Measurements from ENCODE around the gene ME1. TPM values are rescaled to one million over a fixed set of nuclear protein-coding genes. Genes with fewer than 3 reads are reported as not detected.
A peak's percentile ranks its signal among the peaks of the same experiment; 100 is the strongest.

ME1 gene
- polyA plus RNA-seq, 2 of the 4 experiments (the other 2 are of a cell fraction), result 59.1 to 60.6 TPM

GRCh38 chr6:83273596-83273995 lies 157.3 kb downstream of the ME1 start:
- Histone ChIP-seq H3K4me2 (no peak overlapping the region), H3K4me3 (no peak overlapping the region), H3K4me1 (peaks cover 28% of the 10 kb centered on the region; the same call in 2 of the 3 replicates), H3K9me3 (no peaks in the 10 kb centered on the region), H3K27ac (no peak overlapping the region)
- ChIA-PET CTCF (no interaction called here), POLR2A (no interaction called here)
- TF ChIP-seq SREBF2 (IDR thresholded peaks at IDR 0.05) (no peak), EHF (CRISPR knock-in tag; IDR thresholded peaks at IDR 0.05) (no peak), CEBPB (IDR thresholded peaks at IDR 0.05) (no peak), HMGXB4 (CRISPR knock-in tag; IDR thresholded peaks at IDR 0.05; ENCODE audit: borderline replicate concordance) (no peak)
- DNase-seq (ENCODE audit: low read depth in 1 of 2, low spot score in 1 of 2) (no peak), FAIRE-seq (no peak), ATAC-seq (no peak)
- WGBS (ENCODE audit: missing lambda C conversion rate), result 70% methylated on average over 1 of the region's 1 CpG

GRCh38 chr6:83270971-83271719 lies 159.7 kb downstream of the ME1 start:
- POLR2A ChIA-PET, result no interaction called here
- DNase-seq (ENCODE audit: low read depth in 1 of 2, low spot score in 1 of 2) (no peak), FAIRE-seq (no peak), ATAC-seq (peak in 1 of 2 experiments; percentile 58; a peak in 2 of 6 replicates)
- CTCF ChIA-PET, result no interaction called here
- H3K4me3 ChIP-seq, result no peak overlapping the region
- no peaks in the 10 kb centered on the region for H3K9me3 ChIP-seq
- H3K27ac ChIP-seq, result no peak overlapping the region
- peaks cover 28% of the 10 kb centered on the region; the same call in 2 of the 3 replicates for H3K4me1 ChIP-seq
- 0 out of 3 replicates have a peak overlapping the region, but pooled peaks have one; percentile 5 for H3K4me2 ChIP-seq
- 56% methylated on average over 6 of the region's 6 CpGs for WGBS (ENCODE audit: missing lambda C conversion rate)
- TF ChIP-seq ZFP36 (IDR thresholded peaks at IDR 0.05; ENCODE audit: borderline replicate concordance, partially characterized antibody) (no peak), NPAS2 (CRISPR knock-in tag; IDR thresholded peaks at IDR 0.05; ENCODE audit: borderline replicate concordance) (no peak), TFCP2L1 (CRISPR knock-in tag; IDR thresholded peaks at IDR 0.05) (no peak), MYC (IDR thresholded peaks at IDR 0.05; ENCODE audit: borderline replicate concordance, low read length) (no peak), GATA3 (IDR thresholded peaks at IDR 0.05; ENCODE audit: borderline replicate concordance) (peak; percentile 27; the same call in 1 of the 2 replicates), ESRRA (IDR thresholded peaks at IDR 0.05; ENCODE audit: borderline replicate concordance, low read length) (no peak), NFE2L2 (conservative IDR thresholded peaks at IDR 0.05; ENCODE audit: low read length) (no peak), FOSL2 (IDR thresholded peaks at IDR 0.05) (no peak), FOSL2 (CRISPR knock-in tag; IDR thresholded peaks at IDR 0.05) (peak; percentile 75), JUN (IDR thresholded peaks at IDR 0.05) (no peak), PBX3 (IDR thresholded peaks at IDR 0.05) (no peak), SMC3 (IDR thresholded peaks at IDR 0.05) (no peak), EP300 (IDR thresholded peaks at IDR 0.05) (no peak), RARB (CRISPR knock-in tag; IDR thresholded peaks at IDR 0.05) (no peak), SREBF2 (IDR thresholded peaks at IDR 0.05) (no peak), CBX8 (IDR thresholded peaks at IDR 0.05) (no peak), EHF (CRISPR knock-in tag; IDR thresholded peaks at IDR 0.05) (no peak), ZSCAN20 (CRISPR knock-in tag; IDR thresholded peaks at IDR 0.05) (no peak), USF2 (IDR thresholded peaks at IDR 0.05) (no peak), FOSB (CRISPR knock-in tag; IDR thresholded peaks at IDR 0.05) (no peak), EHMT2 (IDR thresholded peaks at IDR 0.05; ENCODE audit: low read depth) (no peak), CHD2 (IDR thresholded peaks at IDR 0.05; ENCODE audit: low read length, partially characterized antibody) (no peak), ATOH8 (CRISPR knock-in tag; IDR thresholded peaks at IDR 0.05; ENCODE audit: low read depth) (no peak), REST (IDR thresholded peaks at IDR 0.05) (no peak), HOXA7 (CRISPR knock-in tag; IDR thresholded peaks at IDR 0.05) (no peak), MAFK (IDR thresholded peaks at IDR 0.05; ENCODE audit: partially characterized antibody) (peak; percentile 45), TP53 (CRISPR knock-in tag; IDR thresholded peaks at IDR 0.05) (no peak), JUNB (IDR thresholded peaks at IDR 0.05) (0 out of 2 replicates have a peak, but pooled peaks have one; percentile 44)
